22Rv1 (cell line): ENCODE results near the gene MXD1.

Experiments
- CTCF ChIP-seq: fragments of 450-650 bp; IDR thresholded peaks from 2 replicates; pipeline ENCODE4 v1.5.1; 2017; ENCODE audit warnings: mild to moderate bottlenecking
- ZFX ChIP-seq: fragments of 450-650 bp; IDR thresholded peaks from 2 replicates; pipeline ENCODE4 v1.6.1; 2017; ENCODE audit warnings: antibody characterized with exemption, borderline replicate concordance

- TF ChIP-seq CTCF (no peak), ZFX (no peak)
These were observed 33.4 kb downstream of the MXD1 start for GRCh38 chr2:69948032-69948962.
